NCI-H2107 treated with DMSO at 0.1 percent for 48 hours (cell line): ENCODE data around the gene SLC34A1.
A peak's percentile ranks its signal among the peaks of the same experiment; 100 is the strongest.

Experiments used
- DNase-seq: peaks from one replicate; lab custom pipeline; 2025; ENCODE audit not compliant: unreplicated experiment; lab: John Stamatoyannopoulos, UW

SLC34A1 gene

DNA sequence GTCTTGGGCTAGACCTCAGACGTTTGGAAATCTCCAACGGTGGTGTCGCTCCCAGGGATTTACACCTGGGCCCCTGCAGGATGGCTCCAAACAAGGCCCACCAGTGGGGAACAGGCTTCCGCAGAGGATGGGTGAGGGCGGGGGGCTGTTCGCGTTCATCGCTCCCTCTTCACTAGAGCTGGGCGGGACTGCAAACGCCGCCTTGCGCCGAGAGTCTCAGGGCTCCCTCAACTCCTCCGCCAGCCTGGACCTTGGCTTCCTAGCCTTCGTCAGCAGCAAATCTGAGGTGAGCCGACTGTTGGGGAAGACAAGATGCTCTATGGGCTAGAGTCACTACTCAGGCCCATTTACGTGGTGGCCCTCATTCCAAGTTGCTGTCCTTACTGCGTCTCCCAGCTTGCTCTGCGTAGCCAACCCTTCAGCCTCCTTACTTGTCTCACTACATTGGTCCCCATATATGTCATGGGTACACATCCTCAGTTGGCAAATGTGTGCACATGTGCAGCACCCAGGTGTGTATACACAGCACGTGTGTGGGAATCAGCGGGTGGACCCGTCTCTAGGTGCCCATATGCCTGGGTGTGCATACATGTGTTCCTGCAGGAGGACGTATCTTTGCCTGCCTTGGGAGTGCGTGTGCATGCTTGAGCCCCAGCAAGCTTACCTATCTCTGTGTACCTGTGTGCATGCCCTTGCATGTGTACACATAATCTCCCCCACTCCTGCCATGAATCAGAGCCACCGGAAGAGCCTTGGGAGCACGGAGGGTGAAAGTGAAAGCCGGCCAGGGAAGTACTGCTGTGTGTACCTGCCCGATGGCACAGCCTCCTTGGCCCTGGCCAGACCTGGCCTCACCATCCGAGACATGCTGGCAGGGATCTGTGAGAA lies 16.0 kb upstream of the SLC34A1 start:
- no peak for DNase-seq

DNA sequence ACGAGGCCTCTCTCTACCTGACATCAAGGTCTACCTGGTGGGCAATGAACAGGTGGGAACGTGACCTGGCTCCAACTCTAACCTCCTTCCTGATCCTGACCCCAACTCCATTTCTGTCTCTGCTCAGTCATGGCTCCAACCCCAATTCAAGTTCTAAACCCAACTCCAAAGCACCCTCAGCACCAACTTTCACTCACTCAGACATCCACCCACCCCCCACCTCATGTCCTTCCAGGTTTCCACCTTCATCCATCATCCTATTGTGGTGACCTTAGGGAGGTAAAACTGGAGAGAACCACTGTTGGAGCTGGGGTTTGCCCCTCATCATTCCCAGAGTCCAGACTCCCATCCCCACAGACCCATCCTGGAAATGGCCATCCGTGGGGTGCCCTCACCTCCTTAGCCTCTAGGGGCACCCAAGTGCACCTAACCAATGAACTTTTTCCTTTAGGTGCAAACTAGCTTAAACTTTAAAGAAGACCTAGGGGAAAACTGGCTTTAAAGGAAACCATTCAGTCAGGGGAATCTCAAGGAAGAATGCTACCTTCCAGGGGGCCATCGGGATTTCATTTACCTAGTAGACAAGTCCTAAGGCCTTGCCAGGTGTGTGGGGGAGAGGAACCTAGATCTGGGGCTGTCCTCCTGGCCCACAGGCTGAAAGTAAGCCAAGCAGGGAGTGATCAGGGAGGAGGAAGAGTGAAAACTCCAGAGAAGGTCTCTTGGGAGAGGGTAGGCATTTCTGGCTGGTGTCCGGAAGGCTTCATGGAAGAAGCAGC lies 15.2 kb upstream of the SLC34A1 start:
- no peak for DNase-seq

- DNase-seq: no peak
Observed at GRCh38 chr5:177369645-177370440, 14.4 kb upstream of the SLC34A1 start.

DNA sequence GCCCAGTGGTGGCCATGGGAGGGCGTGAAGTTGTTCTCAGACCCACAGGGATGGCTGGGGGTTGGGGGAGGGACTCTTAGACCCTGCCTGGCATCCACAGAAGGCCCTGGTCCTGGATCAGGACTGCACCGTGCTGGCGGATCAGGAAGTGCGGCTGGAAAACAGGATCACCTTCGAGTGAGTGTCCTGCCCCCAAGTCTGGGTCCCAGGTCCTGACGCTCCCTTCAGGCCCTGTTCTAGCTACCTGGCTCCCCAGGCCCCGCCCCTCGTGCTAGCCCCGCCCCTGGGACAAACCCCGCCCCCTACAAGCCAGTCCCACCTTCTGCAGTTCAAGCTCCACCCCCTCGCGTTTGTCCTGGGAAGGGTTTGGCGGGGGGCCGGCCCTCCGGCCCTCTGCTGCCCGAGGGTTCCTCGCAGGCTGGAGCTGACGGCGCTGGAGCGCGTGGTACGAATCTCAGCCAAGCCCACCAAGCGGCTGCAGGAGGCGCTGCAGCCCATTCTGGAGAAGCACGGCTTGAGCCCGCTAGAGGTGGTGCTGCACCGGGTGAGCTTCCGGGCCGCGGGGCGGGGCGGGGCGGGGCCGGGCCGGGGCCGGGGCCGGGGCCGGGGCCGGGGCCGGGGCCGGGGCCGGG lies 13.6 kb upstream of the SLC34A1 start:
- DNase-seq: no peak

DNA sequence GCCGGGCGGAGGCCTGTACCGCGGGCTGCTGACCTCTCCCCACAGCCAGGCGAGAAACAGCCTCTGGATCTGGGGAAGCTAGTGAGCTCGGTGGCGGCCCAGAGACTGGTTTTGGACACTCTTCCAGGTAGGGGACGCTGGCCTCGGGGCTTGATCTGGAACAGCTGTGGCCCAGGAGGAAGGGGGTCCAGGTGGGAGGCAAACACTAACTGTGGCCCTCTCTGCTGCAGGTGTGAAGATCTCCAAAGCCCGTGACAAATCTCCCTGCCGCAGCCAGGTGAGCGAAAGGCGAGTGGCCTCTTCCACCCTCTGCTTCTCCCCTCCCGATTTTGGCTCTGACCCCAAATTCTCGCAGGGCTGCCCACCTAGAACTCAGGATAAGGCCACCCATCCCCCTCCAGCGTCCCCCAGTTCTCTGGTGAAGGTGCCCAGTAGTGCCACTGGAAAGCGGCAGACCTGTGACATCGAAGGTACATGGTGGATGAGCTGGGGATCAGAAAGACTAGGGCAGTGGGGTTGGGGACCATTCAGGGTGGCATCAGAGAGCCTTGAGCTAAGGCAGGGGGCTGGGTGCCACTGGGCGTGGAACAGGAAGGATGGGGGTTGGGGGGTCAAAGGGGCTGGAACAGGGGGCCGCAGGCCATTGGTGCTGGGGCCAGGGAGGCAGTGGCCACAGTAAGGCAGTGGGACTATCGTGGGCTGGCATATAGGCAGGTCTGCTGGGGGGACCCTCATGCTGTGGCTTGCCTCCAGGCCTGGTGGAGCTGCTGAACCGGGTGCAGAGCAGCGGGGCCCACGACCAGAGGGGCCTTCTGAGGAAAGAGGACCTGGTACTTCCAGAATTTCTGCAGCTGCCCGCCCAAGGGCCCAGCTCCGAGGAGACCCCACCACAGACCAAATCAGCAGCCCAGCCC lies 12.9 kb upstream of the SLC34A1 start:
- no peak for DNase-seq

- no peak for DNase-seq
Observed at GRCh38 chr5:177372034-177372896, 12.0 kb upstream of the SLC34A1 start.

DNA sequence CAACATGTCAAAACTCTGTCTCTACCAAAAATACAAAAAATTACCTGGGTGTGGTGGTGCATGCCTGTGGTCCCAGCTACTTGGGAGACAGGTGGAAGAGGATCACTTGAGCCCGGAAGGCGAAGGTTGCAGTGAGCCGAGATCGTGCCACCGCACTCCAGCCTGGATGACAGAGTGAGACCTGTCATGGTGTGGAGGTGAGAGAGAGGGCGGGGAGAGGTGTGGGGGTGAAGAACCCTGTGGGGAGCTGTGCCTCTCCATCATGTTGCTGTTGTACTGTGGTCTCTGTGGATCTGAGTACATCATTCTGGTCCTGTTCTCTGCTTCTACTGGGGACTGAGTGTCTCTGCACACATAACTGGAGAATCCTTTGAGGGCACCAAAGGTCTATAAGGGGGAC lies 11.3 kb upstream of the SLC34A1 start:
- no peak for DNase-seq

GRCh38 chr5:177373806-177374205 lies 10.4 kb upstream of the SLC34A1 start:
- no peak for DNase-seq

DNA sequence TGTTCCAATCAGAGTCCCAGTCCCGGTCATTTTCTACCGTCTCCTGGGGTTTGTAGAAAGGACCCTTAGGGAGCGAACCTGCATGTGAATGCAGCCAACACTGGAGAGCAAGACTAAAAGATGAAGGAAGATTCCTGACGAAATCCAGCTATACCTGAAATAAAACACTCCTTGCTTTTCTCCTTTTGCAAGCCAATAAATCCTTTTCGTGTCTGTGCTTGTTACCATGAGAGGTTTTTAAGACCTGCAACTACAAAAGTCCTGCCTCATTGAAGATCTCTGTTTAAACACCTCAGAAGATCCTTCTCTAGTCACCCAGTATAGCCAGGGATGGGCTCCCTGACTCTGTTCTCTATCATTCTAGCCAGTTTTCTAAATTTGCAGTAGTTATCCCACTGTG lies 10.0 kb upstream of the SLC34A1 start:
- no peak for DNase-seq

GRCh38 chr5:177375516-177375915 lies 8.7 kb upstream of the SLC34A1 start:
- DNase-seq: peak; percentile 24

- no peak for DNase-seq
Observed at GRCh38 chr5:177376107-177376506, 8.1 kb upstream of the SLC34A1 start.

- no peak for DNase-seq
Observed at GRCh38 chr5:177377851-177378776, 6.1 kb upstream of the SLC34A1 start.

DNA sequence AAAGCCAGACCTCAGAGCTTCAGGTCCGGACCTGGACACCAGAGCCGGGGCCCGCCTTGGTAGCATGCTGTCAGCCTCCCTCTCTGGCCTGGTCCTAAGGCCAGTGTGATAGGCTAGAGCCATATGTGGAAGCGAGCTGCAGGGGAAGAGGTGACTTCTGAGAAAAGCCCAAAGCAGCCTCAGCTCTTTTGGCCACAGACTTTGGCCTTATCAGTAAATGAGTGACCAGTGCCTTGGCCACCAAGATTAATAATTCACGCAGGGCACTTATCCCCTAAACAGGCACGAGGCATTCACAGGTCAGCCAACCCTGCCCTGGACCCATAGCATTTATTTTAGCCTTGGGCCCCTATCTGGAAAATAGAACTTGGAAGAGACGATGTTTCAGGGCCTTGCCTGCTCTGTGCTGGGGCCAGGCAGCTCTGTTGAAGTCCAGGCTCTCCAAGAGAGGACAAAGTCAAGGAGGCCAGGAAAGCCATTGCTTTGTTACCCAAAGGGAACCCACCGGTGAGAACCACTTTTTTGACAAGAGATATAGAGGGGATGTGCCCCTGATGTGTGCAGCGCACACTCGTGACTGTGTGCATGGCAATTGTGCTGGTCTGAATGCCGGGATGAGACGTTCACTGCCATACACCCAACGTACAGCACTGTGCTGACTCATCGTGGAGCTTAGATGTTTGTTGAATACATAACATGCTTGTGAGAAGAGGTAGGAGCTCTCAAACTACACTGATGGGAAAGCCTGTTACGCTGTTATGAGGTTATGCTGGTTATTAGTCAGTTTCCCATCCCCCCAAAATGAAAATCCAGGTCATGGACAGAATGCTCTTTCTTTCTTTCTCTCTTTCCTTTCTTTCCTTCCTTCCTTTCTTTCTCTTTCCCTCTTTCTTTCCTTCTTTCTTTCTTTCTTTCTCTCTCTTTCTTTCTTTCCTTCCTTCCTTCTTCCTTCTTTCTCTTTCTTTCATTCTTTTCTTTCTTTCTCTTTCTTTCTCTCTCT lies 5.0 kb upstream of the SLC34A1 start:
- no peak for DNase-seq

DNA sequence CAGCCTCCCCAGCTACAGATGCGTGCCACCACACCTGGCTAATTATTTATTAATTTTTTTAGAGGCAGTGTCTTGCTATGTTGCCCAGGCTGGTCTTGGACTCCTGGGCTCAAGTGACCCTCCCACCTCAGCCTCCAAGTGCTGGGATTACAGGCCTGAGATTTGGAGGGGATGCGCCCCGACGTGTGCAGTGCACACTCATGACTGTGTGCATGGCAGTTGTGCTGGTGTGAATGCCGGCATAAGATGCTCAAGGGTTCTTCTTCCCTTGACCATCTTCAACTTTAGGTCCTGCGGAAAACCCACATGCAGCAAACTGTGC lies 3.5 kb upstream of the SLC34A1 start:
- DNase-seq: no peak

GRCh38 chr5:177382423-177383029 lies 1.7 kb upstream of the SLC34A1 start:
- no peak for DNase-seq

- DNase-seq: no peak
Observed at GRCh38 chr5:177383181-177383580, 1.1 kb upstream of the SLC34A1 start.
